ENCODE results near the gene ARHGAP24. TPM values are rescaled to one million over a fixed set of nuclear protein-coding genes. Genes with fewer than 3 reads are reported as not detected.

Gene ARHGAP24
- total and polyA plus RNA-seq, 4 donors, result 1.8 to 15.2 (median 3.3) TPM

GRCh38 chr4:85610450-85610849 is 135.5 kb downstream of the ARHGAP24 start (continued):
- TF ChIP-seq YY1 (IDR thresholded peaks at IDR 0.05) (no peak), JUND (IDR thresholded peaks at IDR 0.05) (no peak), FOXA2 (IDR thresholded peaks at IDR 0.05) (no peak)

- no peak overlapping the region for H3K27ac ChIP-seq (ENCODE audit: low read depth in 1 of 2, low read length in 2 of 2)
Observed at GRCh38 chr4:85611661-85612060, 136.7 kb downstream of the ARHGAP24 start.

More at GRCh38 chr4:85611661-85612060, 136.7 kb downstream of the ARHGAP24 start:
- H3K36me3 ChIP-seq (ENCODE audit: control insufficient read depth in 4 of 4, insufficient read depth in 3 of 4, low read depth in 1 of 4, low read length in 3 of 4), result no peaks in the 10 kb centered on the region
- DNase-seq (ENCODE audit: low spot score), result no peak
- no peak for TF ChIP-seq TAF1 (conservative IDR thresholded peaks at IDR 0.05)
- no peak for TF ChIP-seq RAD21 (IDR thresholded peaks at IDR 0.05)
- TF ChIP-seq HNF4A (conservative IDR thresholded peaks at IDR 0.05), result no peak
- TF ChIP-seq ATF3 (IDR thresholded peaks at IDR 0.05), result no peak
- no peak for TF ChIP-seq JUND (IDR thresholded peaks at IDR 0.05)
- no peak for TF ChIP-seq MAX (IDR thresholded peaks at IDR 0.05)
- no peak for TF ChIP-seq EGR1 (IDR thresholded peaks at IDR 0.05; ENCODE audit: low read depth in 2 of 2)
- no peak for TF ChIP-seq NR2F2 (IDR thresholded peaks at IDR 0.05)
- no peak for TF ChIP-seq GABPA (IDR thresholded peaks at IDR 0.05 in 1 of 2, conservative IDR thresholded peaks at IDR 0.05 in 1 of 2)
- TF ChIP-seq HNF4G (IDR thresholded peaks at IDR 0.05), result no peak
- no peak for TF ChIP-seq ZBTB33 (IDR thresholded peaks at IDR 0.05)
- no peak for TF ChIP-seq FOXA2 (IDR thresholded peaks at IDR 0.05)
- TF ChIP-seq YY1 (IDR thresholded peaks at IDR 0.05), result no peak
- TF ChIP-seq FOXA1 (IDR thresholded peaks at IDR 0.05), result no peak
- TF ChIP-seq RXRA (IDR thresholded peaks at IDR 0.05), result no peak
- no peak for TF ChIP-seq REST (IDR thresholded peaks at IDR 0.05)
- no peak for TF ChIP-seq SP1 (IDR thresholded peaks at IDR 0.05)
- no peak for TF ChIP-seq CTCF (IDR thresholded peaks at IDR 0.05; ENCODE audit: low read depth, low read length, missing input control)
- H3K4me1 ChIP-seq (ENCODE audit: control insufficient read depth in 4 of 4, insufficient read depth in 4 of 4, low read length in 3 of 4), result no peaks in the 10 kb centered on the region
- H3K9me3 ChIP-seq (ENCODE audit: control insufficient read depth in 4 of 4, low read length in 3 of 4), result no peaks in the 10 kb centered on the region
- H3K27me3 ChIP-seq (ENCODE audit: control insufficient read depth in 4 of 4, insufficient read depth in 4 of 4, low read length in 3 of 4), result no peaks in the 10 kb centered on the region
- no peak overlapping the region for H3K9ac ChIP-seq (ENCODE audit: low read depth in 1 of 2, low read length in 2 of 2)
- no peak overlapping the region for H3K4me3 ChIP-seq (ENCODE audit: low read depth in 1 of 3, low read length in 3 of 3)

Measured in liver (tissue), 9 donors.